HG03460 (cell line): ENCODE data around the gene EPHA5.

ENCODE experiments used
- ATAC-seq: cut with Tn5 transposase; IDR thresholded peaks from one replicate; pipeline ENCODE4 v1.9.1; 2021; ENCODE audit not compliant: unreplicated experiment

EPHA5 gene

GRCh38 chr4:65635051-65635821 is 35.1 kb downstream of the EPHA5 start:
- ATAC-seq: no peak

GRCh38 chr4:65624651-65625050 is 45.6 kb downstream of the EPHA5 start:
- no peak for ATAC-seq

DNA sequence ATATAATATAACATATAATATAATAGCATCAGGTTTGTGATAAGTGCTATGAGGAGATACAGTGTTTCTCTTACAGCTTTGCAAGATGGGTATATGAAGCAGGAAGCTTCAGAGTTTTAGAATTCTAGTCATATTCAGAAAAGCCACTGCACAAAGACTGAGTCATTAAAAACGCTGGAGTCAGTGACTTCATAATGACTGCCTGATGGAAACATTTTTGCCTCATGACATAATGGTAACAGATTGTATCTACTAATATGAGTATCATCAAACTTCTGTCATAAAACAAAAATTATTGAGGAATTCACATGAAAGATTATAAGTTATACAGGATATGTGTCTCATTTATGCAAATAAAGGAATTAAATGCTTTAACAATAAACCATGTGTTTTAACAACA is 46.8 kb downstream of the EPHA5 start:
- no peak for ATAC-seq

DNA sequence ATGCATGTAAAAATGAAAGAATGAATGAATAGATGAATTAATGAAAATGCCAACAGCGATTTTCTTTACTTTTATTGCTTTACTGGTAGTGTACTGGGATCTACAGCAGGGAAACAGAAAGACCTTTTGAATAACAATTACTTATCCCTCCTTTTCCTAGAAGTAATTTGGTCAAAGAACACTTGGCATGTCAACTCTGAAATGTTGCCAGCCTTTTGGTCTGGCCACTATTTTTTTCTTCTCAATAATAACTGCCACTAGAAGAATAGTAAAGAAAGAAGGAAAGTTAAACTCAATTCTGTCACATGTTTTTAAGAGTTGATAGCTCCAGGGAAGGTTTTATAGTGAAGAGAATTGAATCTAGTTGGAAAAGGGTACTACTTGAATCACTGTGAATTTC is 52.9 kb downstream of the EPHA5 start:
- no peak for ATAC-seq

- ATAC-seq: no peak
Observed at GRCh38 chr4:65604515-65604914, 65.8 kb downstream of the EPHA5 start.

DNA sequence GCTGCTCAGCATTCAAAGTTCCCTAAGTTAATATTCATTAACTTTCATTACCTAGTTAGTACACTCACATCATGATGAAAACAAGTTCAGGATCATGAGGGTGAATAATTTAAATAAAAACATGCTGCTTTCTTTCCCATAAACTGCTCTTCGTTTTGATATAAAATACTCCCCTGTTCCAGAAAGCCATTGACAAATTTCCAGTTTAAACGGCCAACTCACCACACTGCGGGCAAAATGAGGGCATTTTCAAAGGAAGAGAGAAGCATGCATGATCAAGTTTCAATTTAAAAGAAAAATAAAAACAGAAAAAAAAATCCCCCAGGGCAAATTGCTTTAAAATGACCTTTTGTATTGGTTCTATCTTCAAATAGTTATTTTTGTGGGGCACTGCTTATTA is 69.6 kb downstream of the EPHA5 start:
- no peak for ATAC-seq

DNA sequence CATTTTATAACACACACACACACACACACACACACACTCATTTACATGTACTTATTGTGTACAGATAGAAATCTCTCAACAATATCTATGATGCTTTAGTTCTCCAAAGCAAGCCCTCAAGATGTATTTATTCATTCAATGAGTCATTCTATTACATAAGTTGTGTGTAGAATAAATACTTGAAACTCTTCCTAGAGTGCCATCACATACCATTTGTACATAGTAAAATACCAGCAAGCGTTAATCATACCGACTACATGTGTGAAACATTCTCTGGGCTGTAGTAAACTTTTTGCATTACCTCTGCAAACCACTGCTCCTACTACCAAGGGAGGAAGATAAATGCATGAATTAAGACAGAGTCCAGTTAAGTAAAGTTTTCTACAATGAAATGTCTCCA is 70.9 kb downstream of the EPHA5 start:
- ATAC-seq: no peak

DNA sequence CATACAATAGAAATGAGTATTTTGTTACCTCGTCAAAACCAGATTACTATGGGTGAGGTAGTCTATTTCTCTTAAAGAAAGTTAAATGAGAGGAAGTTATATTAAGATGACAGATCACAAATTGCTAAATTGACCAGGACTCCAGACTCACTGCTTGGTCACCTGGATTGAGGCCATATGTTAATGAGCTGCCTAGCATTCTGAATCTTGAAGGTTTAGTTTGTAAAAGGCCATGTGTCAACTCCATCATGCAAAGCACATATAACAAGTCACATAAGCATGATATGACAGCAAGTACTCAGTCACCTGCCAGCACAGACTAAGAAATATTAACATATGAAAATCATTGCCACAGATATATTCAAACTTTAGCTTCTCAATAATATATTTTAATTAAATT is 72.6 kb downstream of the EPHA5 start:
- no peak for ATAC-seq

DNA sequence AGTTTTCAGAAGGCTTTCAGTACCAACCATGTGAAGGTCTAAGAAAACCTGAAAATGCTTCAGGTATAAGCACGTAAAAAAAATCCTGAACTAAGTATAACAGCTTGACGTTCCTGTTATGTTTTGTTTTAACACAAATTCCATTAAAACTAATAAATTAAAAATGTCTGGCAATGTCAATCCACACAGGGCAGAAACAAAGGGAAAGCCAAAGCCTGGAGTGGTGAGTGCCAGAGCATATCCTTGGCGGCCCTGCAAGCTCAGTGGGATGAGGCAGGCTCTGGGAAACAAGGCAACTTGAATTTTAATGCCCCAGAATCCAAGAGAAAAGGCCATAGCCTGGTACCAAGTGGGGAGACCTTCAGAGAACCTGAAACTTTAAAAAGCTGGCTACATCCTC is 78.2 kb downstream of the EPHA5 start:
- no peak for ATAC-seq

- no peak for ATAC-seq
Observed at GRCh38 chr4:65589921-65590320, 80.4 kb downstream of the EPHA5 start.

- ATAC-seq: no peak
Observed at GRCh38 chr4:65589331-65589730, 81.0 kb downstream of the EPHA5 start.

DNA sequence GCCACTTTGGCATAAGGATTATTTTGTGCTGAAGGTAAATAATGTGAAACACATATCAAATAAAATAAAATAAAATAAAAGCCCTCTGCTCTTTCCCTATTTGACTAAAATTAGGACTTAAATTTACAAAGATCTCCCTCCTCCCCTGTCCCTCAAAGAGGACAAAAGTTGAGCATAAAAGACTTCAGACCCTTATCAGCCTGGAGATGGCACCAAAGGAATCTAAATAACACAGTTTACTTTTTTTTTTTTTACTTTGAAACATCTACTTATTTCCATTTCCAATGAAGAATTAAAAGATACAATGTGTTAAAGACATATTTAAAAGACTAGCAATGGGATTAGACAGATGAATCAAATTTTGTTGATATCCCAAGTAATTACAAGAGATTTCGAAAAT is 89.7 kb downstream of the EPHA5 start:
- ATAC-seq: no peak

DNA sequence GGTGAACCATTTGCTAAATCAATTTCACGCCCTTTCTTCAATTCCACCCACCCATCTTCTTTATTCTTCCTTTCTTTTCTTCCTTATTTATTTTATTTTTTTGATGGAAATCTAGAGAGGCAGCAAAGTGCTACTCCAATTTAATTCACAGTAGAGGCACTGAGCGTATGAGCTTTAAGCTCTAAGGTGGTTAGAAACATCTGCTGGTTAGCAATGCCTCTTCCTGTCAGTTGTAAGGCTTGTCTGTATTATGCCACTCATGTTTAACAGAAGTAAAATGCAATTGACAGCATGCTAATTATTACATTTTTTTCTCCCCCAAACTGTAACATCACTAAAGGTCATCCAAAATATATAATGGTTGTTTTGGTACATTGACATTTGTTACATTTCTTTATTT is 103.8 kb downstream of the EPHA5 start:
- no peak for ATAC-seq

- no peak for ATAC-seq
Observed at GRCh38 chr4:65561164-65561563, 109.1 kb downstream of the EPHA5 start.

DNA sequence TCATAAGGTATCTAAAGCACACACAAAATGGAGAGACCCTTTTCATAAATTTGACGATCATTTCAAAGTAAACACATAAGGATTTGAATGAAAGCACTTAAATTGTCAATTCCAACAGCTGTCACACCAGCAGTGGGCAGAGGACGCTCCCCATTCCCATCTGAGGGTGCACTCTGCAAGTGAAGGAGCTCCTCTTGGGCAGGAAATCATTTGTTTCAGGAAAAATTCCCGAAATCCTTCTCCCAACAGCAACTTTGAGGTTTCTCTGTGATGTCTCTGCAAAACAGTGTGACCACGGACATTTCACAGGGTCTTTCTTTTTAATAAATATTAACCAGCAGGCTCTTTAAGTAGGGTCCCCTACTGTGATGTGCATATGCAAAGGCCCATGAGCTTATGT is 111.0 kb downstream of the EPHA5 start:
- ATAC-seq: no peak

- no peak for ATAC-seq
Observed at GRCh38 chr4:65552057-65552456, 118.2 kb downstream of the EPHA5 start.

DNA sequence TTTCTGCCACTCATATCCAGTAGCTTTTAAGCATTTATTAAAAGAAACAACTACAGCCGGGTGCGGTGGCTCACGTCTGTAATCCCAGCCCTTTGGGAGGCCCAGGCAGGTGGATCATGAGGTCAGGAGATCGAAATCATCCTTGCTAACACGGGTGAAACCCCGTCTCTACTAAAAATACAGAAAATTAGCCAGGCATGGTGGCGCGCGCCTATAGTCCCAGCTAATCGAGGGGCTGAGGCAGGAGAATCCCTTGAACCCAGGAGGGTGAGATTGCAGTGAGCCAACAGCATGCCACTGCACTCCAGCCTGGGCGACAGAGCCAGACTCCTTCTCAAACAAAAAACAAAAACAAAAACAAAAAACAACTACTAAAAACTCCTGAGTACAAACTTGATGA is 119.8 kb downstream of the EPHA5 start:
- no peak for ATAC-seq

GRCh38 chr4:65546882-65547416 is 123.3 kb downstream of the EPHA5 start:
- ATAC-seq: no peak

GRCh38 chr4:65538571-65538970 is 131.7 kb downstream of the EPHA5 start:
- no peak for ATAC-seq

GRCh38 chr4:65535113-65535512 is 135.2 kb downstream of the EPHA5 start:
- no peak for ATAC-seq

- ATAC-seq: no peak
Observed at GRCh38 chr4:65521666-65522065, 148.6 kb downstream of the EPHA5 start.

GRCh38 chr4:65515646-65516045 is 154.6 kb downstream of the EPHA5 start:
- no peak for ATAC-seq

GRCh38 chr4:65510976-65511375 is 159.3 kb downstream of the EPHA5 start:
- ATAC-seq: no peak
